SK-N-SH (cell line): ENCODE data around the gene MBOAT2.

Experiments
- EP300 ChIP-seq, 2 experiments: IDR thresholded peaks; 2 replicates each; pipeline versions ENCODE4 v1.4.0 to v1.6.1; 2012; ENCODE audit warnings: borderline replicate concordance in 1 of 2, low read depth in 1 of 2, low read length in 1 of 2
- MAX ChIP-seq: IDR thresholded peaks from 2 replicates; pipeline ENCODE4 v1.4.0; 2012; ENCODE audit warnings: low read depth
- POLR2AphosphoS5 ChIP-seq: IDR thresholded peaks from 2 replicates; pipeline ENCODE4 v1.6.1; 2012; ENCODE audit warnings: low read depth, low read length
- RFX5 ChIP-seq: IDR thresholded peaks from 2 replicates; pipeline ENCODE4 v1.6.1; 2012; ENCODE audit warnings: mild to moderate bottlenecking, improper control_type of control experiment, low read length

GRCh38 chr2:8822218-8822617 lies 181.3 kb downstream of the MBOAT2 start:
- TF ChIP-seq RFX5 (no peak), MAX (no peak), POLR2AphosphoS5 (no peak), EP300 (IDR thresholded peaks at IDR 0.05; ENCODE audit: borderline replicate concordance in 1 of 2, low read depth in 1 of 2, low read length in 1 of 2) (no peak)
